Mammary epithelial cell (primary cell): ENCODE data around the gene C2CD4D.

Experiments used
- EZH2 ChIP-seq: IDR thresholded peaks from 2 replicates; pipeline ENCODE4 v1.6.1; 2012; ENCODE audit warnings: low read length, inconsistent platforms, borderline replicate concordance
- TF ChIP-seq, protein P1 (sequence below), 2 donors: IDR thresholded peaks in 1 of 2; conservative IDR thresholded peaks in 1 of 2; 2 replicates each; pipeline ENCODE4 v1.5.1; 2011 to 2012; ENCODE audit warnings: inconsistent platforms in 2 of 2, low read length in 2 of 2, mild to moderate bottlenecking in 2 of 2, control low read depth in 1 of 2, low read depth in 1 of 2; ENCODE audit not compliant: insufficient read depth in 1 of 2; ENCODE audit errors: extremely low read depth in 1 of 2

DNA sequence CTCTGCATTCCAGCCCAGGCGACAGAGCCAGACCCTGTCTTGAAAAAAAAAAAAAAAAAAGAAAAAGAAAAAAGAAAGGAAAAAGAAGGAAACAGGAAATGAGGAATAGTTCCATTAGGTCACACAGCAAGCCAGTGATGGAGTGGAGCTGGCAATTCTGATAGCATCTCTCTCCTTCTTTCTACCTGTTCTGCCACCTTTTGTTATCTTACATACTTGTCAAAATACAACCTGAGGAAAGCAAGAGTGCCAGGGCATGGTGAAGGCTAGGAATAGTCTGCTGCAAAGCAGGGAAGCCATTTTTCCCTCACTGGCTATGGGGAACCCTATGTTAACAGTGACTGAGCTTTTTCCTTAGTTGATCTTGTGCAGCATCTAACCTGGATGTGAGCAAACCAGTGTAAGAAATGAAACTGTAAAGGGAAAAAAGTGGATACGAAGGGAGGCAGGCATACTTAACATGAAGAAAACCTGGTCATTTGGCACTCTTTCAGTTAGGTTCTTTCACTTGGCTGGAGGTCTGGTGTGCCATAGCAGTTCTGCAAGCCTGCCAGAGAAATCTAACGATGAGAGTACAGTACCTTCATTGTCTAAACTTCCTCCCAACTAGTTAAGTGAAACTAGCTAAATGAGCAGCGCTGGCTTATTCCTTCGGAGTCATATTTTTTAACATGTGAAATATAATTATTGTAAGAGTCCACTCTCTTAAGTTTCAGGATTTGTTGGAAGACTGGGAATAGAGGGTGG is 31.8 kb upstream of the C2CD4D start:
- TF ChIP-seq, protein P1, sequence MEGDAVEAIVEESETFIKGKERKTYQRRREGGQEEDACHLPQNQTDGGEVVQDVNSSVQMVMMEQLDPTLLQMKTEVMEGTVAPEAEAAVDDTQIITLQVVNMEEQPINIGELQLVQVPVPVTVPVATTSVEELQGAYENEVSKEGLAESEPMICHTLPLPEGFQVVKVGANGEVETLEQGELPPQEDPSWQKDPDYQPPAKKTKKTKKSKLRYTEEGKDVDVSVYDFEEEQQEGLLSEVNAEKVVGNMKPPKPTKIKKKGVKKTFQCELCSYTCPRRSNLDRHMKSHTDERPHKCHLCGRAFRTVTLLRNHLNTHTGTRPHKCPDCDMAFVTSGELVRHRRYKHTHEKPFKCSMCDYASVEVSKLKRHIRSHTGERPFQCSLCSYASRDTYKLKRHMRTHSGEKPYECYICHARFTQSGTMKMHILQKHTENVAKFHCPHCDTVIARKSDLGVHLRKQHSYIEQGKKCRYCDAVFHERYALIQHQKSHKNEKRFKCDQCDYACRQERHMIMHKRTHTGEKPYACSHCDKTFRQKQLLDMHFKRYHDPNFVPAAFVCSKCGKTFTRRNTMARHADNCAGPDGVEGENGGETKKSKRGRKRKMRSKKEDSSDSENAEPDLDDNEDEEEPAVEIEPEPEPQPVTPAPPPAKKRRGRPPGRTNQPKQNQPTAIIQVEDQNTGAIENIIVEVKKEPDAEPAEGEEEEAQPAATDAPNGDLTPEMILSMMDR (conservative IDR thresholded peaks at IDR 0.05 in 1 of 2, IDR thresholded peaks at IDR 0.05 in 1 of 2; ENCODE audit: extremely low read depth in 1 of 2, insufficient read depth in 1 of 2, low read depth in 1 of 2, low read length in 2 of 2), result no peak
- no peak for TF ChIP-seq EZH2
